GM03348 (cell line): Measurements from ENCODE around the gene BCAS1.

Experiments
- DNase-seq: peaks from one replicate; pipeline ENCODE4 v3.0.0; 2012; ENCODE audit warnings: low spot score

Gene BCAS1

DNA sequence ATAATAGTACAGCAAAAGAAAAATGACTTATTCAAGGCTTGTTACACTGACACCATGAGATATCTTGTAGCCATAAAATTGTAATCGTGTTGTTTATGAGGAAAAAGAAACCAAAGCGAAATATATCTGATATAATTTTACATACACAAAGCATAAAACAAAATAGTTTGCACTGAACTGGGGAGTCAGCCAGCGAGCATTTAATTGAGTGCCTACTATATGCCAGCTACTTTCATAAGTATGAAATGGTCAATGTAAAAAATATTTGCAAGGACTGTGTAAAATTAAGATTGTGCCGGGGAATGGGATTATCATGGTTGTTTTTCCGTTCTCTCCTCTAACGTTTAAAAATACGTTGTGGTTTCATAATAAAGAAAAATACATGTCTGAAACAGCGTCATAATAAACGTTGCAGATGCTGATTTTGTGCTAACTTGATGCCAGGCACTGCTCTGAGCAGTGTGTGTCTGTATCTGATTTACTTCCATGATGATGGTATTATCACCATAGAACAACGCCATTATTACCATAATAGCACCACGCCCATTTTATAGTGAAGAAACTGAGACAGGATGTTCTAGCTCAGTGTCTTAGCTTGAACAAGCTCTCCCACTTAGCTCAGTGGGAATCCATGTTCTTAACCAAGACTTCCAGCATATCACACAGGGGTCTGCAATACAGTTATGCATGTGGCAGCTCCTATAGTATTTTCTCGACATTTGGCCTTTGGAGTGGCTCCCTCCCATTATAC lies 144.6 kb downstream of the BCAS1 start:
- no peak for DNase-seq

DNA sequence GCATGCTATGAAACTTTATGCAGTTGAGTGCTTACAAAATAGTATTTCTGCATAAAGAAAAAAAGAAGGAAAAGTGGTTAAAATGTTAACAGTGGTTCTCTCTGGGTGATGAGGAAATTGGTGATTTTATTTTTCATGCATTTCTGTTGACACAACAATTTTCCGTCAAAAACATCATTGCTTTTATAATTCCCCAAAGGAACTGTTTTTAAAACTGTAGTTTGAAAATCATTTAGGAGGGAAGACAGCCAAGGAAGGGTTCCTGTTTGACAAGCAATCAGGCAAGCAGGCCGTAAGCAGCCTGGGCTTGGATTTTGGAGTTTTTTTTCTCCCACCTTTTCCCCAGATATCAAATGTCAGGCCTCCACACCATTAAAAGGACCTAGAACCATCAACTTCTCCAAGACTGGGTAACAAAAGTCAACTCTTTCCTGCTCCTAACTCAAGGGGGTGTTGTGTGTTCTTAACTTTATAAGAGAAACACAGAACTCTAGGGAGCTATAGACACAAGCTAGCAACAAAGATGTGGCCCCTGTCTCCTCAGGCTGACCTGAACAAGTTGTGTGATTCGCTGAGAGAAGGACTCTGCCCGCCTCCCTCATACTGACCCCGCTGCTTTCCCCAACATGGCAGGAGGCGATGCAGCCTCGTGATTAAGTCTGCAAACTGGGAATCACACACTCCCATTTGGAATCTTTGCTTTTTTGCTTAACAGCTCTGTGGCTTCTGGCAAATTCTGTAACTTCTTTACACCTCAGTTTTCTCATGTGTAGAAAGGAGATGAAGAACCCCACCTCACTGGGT lies 146.6 kb downstream of the BCAS1 start:
- DNase-seq = no peak

DNA sequence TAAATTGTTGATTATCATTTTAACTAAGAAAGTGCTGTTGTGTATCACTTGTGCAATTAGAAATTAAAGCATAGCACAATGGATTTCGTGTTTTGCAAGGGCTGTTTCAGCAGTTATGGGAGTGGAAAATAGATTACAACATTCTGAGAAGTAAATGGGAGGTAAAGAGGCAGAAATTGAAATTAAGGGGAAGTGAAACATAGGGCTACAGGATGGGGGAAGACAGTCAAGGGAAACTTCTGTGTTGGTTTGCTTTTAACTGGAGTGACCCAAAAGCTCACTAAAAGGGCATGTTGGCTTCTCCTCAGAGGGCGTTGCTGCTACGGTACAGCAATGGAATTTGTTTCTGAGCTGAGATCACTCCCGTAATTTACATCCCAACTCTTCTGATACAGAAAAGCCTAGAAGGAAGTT lies 147.5 kb downstream of the BCAS1 start:
- peak; percentile 58 for DNase-seq

DNA sequence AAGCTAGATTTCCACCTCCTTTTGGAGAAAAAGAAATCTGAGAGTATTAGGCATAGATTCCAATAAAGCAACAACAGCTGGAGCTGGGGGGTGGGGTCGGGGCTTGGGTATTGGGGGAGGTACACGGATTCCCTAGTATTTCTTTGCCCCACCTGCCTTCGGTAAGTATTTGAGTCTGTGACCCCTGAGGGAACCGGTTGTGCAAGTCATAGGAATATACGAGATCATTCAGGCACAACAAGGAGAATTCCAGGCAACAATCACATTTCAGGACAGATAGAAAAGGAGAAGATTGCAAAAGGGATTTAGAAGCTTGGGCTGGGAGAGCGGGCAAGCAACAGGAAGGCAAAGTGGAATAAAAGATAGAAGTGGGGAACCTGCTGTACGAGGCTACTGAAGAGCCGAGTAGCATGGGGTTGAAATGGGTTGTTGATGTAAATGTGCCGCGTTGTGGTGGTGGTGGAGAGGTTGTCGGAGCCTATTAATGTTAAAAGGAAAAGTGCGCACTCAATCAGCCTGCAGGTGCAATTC lies 148.9 kb downstream of the BCAS1 start:
- no peak for DNase-seq

DNA sequence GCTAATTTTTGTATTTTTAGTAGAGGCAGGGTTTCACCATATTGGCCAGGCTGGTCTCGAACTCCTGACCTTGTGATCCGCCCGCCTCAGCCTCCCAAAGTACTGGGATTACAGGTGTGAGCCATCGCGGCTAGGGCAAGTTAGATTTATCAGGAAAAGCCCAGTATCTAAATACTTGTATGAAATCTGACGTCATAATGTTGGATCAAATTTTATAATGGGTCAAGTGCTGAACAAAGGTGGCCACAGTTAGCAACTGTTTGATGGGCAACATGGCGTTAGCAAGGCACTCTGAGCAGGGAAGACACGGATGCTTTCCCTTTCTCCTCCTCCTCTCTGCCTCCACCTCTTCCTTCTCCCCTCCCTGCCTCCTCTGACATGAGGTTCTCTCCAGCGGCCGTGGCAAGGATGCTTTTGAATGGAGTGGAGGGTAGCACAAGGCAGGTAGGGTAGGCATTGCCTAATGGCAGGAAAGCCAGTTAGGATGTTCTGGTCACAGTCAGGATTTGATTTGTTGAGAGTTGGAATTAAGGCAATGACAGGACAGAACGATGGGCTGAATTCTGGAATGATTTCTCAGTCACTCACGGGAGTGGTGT lies 149.6 kb downstream of the BCAS1 start:
- DNase-seq = no peak

DNA sequence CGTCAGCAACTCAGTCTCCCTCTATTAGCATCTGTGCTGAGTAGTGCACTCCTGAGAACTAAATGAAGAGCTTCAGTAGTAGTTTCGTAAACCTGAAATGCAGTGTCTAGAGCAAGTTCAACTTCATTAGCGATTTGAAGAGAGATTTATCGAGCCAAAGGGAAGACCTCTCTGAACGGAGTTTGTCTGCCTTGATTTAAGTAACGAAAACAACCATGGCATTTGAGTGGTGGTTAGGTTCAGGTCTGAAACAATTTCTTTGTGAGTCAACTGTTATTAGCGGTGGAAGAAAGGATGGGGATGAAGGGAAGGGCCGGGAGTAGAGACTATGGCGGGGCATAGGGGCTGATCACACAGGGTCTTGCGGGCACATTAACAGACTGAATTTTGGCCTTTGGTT lies 150.5 kb downstream of the BCAS1 start:
- no peak for DNase-seq

DNA sequence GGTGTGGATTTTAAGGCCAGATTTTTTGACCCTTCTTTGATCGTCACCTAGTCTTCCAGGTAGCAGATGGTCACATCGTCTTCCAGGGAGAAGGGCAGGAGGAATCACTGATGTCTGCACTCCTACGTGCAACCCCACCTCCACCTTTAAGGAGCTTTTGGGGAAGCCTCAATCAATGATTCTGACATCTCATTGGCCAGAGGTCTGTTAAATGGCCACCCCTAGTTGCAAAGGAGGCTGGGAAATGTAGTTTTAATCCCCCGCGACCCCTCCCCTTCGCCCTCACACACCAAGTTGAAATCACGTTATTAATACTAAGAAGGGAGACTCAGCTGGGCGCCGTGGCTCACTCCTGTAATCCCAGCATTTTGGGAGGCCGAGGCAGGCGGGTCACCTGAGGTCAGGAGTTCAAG lies 151.4 kb downstream of the BCAS1 start:
- no peak for DNase-seq

DNA sequence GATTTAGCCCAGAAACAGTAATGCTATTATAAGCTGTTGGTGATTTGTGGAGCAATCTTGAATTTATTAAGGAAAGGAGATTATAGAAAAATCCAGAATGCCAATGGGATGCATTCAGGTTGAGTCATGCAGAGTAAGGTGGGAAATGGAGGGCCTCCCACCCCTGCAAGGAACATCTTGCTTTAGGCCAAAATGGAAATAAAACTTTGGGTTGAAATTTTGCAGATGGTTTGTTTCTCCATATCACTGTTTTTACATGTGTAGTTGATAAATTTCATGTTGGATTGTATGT lies 152.4 kb downstream of the BCAS1 start:
- DNase-seq = no peak

DNA sequence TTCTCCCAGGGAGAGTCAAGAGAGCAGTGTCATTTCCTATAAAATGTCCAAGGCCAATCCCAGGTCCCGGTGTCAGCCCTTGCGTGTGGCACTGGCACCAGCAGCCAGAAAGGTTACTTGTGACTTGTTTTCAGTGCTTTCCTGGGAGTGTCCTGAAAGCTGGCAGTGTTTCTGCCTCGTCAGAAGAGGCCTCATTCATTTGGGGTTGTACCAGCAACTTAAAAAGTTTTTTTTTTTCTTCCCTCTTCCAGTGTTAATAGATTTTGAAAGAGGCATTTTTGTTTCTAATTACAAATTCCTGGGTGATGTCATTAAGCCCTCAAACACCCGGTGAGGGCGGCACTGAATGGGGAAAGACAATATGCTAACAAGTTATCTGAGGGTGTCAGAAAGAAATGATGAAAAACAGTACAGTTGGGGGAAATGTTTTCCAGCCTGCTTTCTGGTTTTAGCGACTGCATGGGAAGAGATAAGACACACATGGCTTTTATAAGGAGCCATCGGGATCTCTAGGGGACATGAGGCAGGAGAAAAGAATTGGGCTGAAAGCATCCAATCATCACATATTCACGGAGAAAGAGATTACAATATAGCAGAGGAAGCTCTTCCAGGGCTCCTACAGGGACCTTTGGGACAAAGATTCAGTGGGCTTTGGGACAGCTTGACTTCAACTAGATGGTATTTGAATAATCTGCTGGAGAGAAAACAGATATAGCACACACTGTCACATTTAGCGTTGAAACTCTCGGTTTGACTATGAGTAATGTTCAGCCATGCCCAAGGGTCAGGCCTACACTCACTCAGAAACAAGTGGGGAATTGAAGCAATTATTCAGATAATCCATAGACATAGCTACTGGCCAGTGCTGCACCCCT lies 153.0 kb downstream of the BCAS1 start:
- peak; percentile 72 for DNase-seq

DNA sequence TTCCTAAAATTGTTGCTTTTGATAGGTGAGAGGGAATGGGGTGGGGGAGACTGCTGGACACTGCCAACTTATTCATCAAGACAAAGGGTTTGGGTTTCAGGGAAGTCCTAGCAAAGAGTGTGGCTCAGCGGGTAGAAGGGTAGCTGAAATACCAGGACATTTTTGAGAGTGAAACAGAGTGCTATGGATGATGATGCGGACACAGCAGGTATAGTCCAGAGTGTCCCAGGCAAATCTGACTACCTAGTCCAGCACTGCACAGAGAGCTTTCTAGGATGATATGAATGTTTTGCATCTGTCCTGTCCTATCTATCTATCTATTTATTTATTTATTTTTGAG lies 154.3 kb downstream of the BCAS1 start:
- no peak for DNase-seq

DNA sequence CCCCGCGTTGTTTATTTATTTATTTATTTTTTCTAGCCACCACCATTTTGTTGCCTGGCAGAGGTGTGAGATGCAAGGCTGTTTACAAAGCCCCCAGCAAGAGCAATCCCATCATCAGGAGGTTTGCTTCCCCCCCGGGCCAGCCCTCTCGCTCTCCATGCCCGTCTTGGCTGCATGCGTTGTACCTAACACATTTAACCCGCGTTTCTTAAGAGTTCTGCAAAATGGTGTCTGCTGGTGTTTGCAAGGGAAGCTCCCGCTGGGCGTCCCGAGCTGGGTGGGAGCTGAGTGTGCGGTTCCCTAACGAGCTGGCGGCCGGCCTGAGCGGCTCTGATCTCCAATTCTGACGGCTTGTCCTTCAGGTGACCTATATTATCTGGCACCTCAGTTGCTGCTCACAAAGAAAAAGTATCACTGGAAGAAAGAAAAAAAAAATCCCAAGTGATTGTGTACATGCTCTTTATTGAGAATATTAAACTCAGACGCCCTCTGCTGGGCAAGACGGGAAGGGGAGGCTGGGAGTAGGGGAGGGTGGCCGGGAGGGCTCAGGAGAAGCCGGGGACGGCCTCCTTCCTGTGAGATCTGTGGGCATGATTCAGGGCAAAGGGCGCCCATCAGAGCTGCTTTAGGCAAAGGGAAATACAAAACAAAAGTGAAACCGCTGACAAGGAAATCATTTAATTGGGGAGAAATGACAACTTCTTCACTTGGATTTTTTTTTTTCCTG lies 154.8 kb downstream of the BCAS1 start:
- DNase-seq = peak; percentile 91

DNA sequence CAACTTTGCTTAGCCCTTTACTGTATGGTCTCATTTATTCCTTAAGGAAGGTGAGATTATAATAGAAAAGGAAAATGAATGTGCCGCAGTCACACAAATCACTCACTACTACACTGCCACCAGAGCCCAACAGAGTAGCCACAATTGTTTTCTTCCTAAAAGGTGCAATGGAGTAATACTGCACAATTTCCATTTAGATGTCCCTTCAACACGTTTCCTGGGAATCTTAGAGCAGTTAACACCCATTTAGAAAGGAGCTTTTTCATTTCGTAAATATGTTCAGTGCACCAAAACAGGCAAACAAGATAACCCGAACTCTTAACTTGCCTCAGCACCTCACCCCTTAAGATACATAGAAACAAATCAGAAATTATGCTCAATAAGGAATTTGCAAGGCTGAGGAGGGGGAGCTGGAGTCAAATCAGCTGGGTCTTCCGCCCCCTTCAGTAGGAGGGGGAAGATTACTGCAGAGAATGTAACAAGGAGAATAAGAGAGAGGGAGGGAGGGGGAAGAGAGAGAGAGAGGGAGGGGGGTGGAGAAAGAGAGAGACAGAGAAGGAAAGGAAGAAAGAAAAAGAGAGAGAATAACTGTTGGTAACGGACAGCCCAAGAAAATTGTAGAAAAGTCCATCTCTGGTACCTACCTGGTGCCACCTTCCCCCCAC lies 155.5 kb downstream of the BCAS1 start:
- DNase-seq = no peak

DNA sequence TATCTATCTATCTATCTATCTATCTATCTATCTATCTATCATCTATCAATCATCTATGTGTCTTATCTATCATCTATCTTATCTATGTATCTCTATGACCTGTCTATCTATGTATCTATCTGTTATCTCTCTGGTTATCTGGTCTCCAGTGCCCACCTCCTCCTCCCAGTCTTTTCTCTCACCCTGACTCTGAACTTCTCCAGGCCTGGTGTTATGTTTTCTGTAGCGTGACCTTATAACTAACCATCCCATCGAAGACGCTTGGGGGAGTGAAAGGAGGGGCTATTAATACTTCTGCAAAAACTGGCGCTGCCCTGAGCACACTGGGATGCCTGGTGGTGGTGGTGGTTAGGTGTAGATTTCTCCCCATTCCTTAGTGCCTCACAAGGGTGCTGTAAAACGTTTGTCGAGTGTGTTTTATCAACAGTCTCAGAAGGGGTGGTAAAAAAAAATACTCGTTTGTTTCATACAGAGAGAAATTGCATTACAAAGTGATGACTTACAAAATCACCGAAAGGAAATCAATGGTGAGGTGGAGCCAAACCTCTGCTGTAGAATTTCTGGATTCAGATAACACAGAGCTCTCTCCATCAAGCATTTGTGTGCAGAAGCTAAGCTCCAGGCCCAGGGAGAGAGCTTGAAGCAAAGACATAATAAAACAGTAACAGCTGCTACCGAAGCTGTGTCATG lies 156.2 kb downstream of the BCAS1 start:
- no peak for DNase-seq

DNA sequence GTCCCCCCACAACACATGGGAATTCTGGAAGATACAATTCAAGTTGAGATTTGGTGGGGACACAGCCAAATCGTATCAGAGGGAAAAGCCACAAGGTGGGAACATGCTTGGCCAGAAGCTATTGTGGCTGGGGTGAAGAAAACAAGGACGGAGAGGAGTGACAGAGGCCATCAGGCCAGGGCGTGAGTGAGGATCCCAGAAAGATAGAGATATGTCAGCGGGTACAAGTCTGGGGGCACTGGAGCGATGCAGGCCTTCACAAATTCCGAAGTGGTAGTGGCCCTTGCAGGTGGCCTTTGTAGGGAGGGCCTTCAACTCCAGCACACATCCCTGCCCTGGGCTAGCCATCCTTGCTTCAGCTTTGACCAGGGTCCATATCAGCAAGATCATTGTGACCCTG lies 159.1 kb downstream of the BCAS1 start:
- DNase-seq = no peak

DNA sequence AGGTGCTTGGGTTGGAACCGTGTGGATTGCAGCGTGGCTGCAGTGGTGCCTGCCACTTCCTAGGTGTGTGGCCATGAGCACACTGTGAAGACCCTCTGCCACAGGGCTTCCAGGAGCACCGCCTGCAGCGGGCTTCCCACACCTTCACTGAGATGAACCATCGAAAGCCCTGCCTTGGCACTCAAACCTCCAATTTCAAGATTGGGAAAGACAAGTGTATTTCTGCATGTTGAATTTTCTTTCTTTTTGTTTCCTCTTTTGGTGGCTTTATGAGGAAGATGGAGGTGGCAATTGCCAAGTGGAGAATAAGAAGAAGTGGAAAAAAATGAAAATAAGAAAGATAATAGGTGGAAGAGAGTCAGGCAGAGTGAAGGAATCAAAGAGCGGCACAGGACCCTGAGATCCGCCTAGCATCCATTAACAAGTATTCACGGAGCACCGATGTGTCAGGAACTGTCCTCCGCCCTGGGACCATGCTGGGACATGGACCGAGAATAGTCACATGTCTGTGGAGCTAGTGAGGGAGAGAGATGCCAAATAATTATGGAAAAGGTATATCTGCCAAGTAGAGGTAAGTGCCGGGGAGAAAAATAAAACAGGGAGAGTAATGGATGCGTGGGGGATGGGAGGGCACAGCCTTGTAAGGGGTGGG lies 159.9 kb downstream of the BCAS1 start:
- DNase-seq = no peak

DNA sequence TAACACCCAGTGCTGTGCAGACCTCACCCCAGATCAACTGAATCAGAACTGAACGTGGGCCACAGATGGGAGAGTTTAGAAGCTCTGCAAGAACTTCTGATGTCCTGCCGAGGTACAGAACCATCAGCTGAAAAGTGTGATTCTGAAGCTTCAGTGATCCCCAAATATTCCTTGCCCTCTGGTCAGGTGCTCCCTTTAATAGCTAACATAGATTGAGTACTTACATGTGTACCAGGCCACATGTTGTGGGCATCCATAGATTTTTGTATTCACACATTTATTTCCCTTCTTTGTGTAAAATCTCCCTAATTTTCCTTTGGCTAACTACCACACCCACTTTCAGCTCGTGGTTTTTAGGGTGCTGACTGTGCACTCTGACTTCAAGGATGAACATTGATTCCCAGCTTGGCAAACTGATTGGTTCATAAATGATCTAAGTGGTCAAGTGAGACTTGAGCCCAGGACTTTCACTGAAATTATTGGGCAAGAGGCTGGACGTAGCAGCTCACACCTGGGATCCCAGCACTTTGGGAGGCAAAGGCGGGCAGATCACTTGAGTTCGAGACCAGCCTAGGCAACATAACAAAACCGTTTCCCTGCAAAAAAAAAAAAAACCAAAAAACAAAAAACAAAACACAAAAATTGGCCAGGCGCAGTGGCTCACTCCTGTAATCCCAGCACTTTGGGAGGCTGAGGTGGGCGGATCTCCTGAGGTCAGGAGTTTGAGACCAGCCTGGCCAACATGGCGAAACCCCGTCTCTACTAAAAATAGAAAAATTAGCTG lies 162.2 kb downstream of the BCAS1 start:
- no peak for DNase-seq

DNA sequence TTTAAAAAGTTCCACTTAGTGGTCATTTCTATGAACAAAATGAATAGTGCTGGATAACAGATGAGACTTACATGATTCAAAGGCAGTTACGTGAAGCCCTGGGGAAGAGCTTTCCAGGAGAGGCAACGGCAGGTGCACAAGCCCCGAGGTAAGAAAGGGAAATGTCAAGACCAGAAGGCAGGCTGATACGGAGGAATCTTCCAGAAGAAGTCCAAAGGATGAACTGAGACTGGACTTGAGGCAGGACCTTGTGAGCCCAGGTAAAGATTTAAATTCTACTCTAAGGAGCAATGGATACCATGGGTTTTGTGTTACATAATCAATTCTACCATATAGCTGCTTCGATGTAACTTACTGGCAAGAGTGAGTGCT lies 164.6 kb downstream of the BCAS1 start:
- DNase-seq = no peak

DNA sequence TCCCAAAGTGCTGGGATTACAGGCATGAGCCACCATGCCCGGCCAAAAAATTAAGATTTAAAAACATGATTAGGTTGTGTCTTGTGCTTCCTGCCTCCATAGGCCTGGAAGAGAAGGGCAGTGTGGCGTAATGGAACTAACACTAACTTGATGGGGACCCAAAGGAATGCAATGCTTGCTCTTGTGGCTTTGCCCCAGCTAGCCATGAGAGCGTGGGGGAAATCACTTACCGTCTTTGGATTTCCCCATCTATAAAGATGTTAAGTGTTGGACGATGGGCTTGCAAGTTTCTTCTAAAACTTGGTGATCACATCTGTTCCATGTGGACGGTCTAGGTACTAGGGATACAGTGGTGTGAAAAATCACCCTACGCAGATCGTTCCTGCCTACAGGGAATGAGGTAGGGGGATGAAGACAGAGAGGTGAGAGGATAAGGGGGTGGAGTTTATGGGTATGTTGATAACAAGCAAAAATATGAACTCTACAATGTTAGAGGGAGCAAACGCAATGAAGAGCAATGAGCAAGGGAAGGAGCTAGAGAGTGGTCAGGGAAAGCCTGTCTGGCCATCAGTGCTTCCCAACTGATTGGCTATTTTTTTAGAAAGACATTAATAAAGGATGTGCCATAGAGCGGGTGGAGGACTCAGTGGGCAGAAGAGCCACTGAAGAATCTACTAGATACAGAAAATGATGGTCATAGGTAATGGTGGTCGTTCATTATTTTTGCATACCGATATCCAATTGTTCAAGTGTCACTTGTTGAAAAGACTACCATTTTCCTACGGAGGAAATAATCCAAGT lies 165.2 kb downstream of the BCAS1 start:
- no peak for DNase-seq
